ENCODE data around the gene CWF19L2.
A peak's percentile ranks its signal among the peaks of the same experiment; 100 is the strongest.

Gene CWF19L2

DNA sequence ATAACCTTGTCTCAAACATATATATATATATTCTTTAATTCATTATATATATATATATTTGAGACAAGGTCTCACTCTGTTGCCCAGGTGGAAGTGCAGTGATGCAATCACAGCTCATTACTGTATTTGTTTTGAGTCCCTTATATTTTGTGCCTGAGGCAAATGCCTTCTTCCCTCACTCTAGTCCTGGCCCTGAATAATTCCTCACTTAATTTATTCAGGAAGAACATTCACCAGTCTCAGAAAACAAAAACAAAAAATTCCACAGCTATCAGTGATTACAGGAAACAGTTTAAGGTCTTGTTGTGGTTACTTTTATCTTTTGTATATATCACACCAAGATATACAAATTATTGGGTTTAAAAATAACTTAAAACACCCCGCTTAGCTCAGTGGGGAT is 155.7 kb downstream of the CWF19L2 start:
- no peak overlapping the region for H2AK5ac ChIP-seq (ENCODE audit: low read length)
- no CpG with 5 or more reads among the region's 1 CpG for WGBS (ENCODE audit: extremely low coverage, insufficient coverage, insufficient read length)
- no peak overlapping the region for H2BK12ac ChIP-seq (ENCODE audit: low read length)
- H3K9ac ChIP-seq (ENCODE audit: low read length) = no peak overlapping the region
- no peak overlapping the region for H3K4me3 ChIP-seq (ENCODE audit: low read depth, low read length)
- no peak overlapping the region for H3K14ac ChIP-seq (ENCODE audit: low read length)
- H2BK5ac ChIP-seq (ENCODE audit: low read depth, low read length, poor library complexity) = no peak overlapping the region
- DNase-seq = peak; percentile 11 to 46
- H3K79me1 ChIP-seq (ENCODE audit: low read length) = no peaks in the 10 kb centered on the region
- H4K8ac ChIP-seq (ENCODE audit: low read depth, low read length) = no peak overlapping the region
- H3K4ac ChIP-seq (ENCODE audit: low read depth, low read length) = no peak overlapping the region
- H3K4me1 ChIP-seq (ENCODE audit: control insufficient read depth in 1 of 2, insufficient read depth in 2 of 2, low read length in 2 of 2) = no peaks in the 10 kb centered on the region
- no peaks in the 10 kb centered on the region for H3K79me2 ChIP-seq (ENCODE audit: control insufficient read depth, insufficient read depth, low read length, poor library complexity)
- no peaks in the 10 kb centered on the region for H3K9me3 ChIP-seq (ENCODE audit: insufficient read depth, low read depth, low read length)
- no peak overlapping the region for H2AFZ ChIP-seq (ENCODE audit: insufficient read depth, low read length, poor library complexity)
- no peak overlapping the region for H3K27ac ChIP-seq (ENCODE audit: low read depth, low read length)
- peaks cover 0 to 3% of the 10 kb centered on the region in 2 experiments for H3K36me3 ChIP-seq (ENCODE audit: control insufficient read depth in 1 of 2, insufficient read depth in 2 of 2, low read length in 2 of 2)
- no peak overlapping the region for H4K91ac ChIP-seq (ENCODE audit: low read depth, low read length)
- no peak overlapping the region for H3K4me2 ChIP-seq (ENCODE audit: low read length)
- no peak overlapping the region for H3K18ac ChIP-seq (ENCODE audit: low read length)
- H3K23ac ChIP-seq (ENCODE audit: low read length) = no peak overlapping the region
- H2BK120ac ChIP-seq (ENCODE audit: insufficient read depth, low read length, poor library complexity) = no peak overlapping the region
- no peak overlapping the region for H4K12ac ChIP-seq (ENCODE audit: low read depth, low read length)
- H3K27me3 ChIP-seq (ENCODE audit: insufficient read depth, low read length) = no peaks in the 10 kb centered on the region

DNA sequence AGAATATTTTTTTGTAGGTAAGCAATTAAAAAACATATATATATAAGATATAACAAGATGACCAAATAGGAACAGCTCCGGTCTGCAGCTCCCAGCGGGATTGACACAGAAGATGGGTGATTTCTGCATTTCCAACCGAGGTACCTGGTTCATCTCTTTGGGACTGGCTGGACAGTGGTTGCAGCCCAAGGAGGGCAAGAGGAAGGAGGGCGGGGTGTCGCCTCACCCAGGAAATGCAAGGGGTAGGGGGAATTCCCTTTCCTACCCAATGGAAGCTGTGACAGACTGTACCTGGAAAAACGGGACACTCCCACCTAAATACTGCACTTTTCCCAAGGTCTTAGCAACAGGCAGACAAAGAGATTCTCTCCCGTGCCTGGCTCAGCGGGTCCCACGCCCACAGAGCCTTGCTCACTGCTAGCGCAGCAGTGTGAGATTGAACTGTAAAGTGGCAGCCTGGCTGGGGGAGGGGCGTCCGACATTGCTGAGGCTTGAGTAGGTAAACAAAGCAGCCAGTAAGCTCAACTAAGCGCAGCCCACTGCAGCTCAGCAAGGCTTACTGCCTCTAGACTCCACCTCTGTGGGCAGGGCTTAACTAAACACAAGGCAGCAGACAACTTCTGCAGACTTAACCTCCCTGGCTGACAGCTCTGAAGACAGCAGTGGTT is 163.8 kb downstream of the CWF19L2 start:
- Histone ChIP-seq H2BK5ac (ENCODE audit: low read depth, low read length, poor library complexity) (no peak overlapping the region), H3K4ac (ENCODE audit: low read depth, low read length) (no peak overlapping the region), H3K18ac (ENCODE audit: low read length) (no peak overlapping the region), H3K14ac (ENCODE audit: low read length) (no peak overlapping the region), H3K79me1 (ENCODE audit: low read length) (no peaks in the 10 kb centered on the region), H3K23ac (ENCODE audit: low read length) (no peak overlapping the region), H2AK5ac (ENCODE audit: low read length) (no peak overlapping the region), H3K9ac (ENCODE audit: low read length) (no peak overlapping the region), H3K36me3 (ENCODE audit: control insufficient read depth in 1 of 2, insufficient read depth in 2 of 2, low read length in 2 of 2) (peaks cover 0 to 7% of the 10 kb centered on the region in 2 experiments), H4K91ac (ENCODE audit: low read depth, low read length) (no peak overlapping the region), H3K9me3 (ENCODE audit: insufficient read depth, low read depth, low read length) (peaks cover 3% of the 10 kb centered on the region), H3K27me3 (ENCODE audit: insufficient read depth, low read length) (no peaks in the 10 kb centered on the region), H4K12ac (ENCODE audit: low read depth, low read length) (no peak overlapping the region), H3K27ac (ENCODE audit: low read depth, low read length) (no peak overlapping the region), H4K8ac (ENCODE audit: low read depth, low read length) (no peak overlapping the region), H2BK120ac (ENCODE audit: insufficient read depth, low read length, poor library complexity) (no peak overlapping the region), H3K79me2 (ENCODE audit: control insufficient read depth, insufficient read depth, low read length, poor library complexity) (no peaks in the 10 kb centered on the region), H3K4me2 (ENCODE audit: low read length) (no peak overlapping the region), H2AFZ (ENCODE audit: insufficient read depth, low read length, poor library complexity) (no peak overlapping the region), H3K4me3 (ENCODE audit: low read depth, low read length) (no peak overlapping the region), H3K4me1 (ENCODE audit: control insufficient read depth in 1 of 2, insufficient read depth in 2 of 2, low read length in 2 of 2) (no peaks in the 10 kb centered on the region), H2BK12ac (ENCODE audit: low read length) (no peak overlapping the region)
- WGBS (ENCODE audit: extremely low coverage, insufficient coverage, insufficient read length) = no CpG with 5 or more reads among the region's 13 CpGs
- no peak for DNase-seq

DNA sequence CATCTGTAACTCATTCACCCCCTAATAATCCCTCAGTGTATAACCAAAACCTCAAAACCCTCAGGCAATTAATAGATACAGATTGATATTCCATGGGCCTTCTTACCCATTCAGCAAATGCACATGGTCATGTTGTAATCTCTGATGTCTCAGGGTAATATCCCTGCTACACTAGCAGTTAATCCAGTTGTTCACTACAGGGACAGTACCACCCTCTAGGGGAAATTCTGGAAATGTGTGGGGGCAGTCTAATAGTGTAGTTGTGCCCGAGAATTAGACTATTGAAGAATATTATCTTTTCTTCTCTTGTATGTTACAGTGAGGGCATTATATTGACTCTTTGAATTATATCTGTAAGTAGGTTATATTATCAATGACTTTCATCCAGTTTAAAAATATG is 175.4 kb downstream of the CWF19L2 start:
- Histone ChIP-seq H3K14ac (ENCODE audit: low read length) (no peak overlapping the region), H2BK5ac (ENCODE audit: low read depth, low read length, poor library complexity) (no peak overlapping the region), H2AK5ac (ENCODE audit: low read length) (no peak overlapping the region), H3K4me3 (ENCODE audit: low read depth, low read length) (no peak overlapping the region), H3K18ac (ENCODE audit: low read length) (no peak overlapping the region), H4K8ac (ENCODE audit: low read depth, low read length) (no peak overlapping the region), H3K79me2 (ENCODE audit: control insufficient read depth, insufficient read depth, low read length, poor library complexity) (no peaks in the 10 kb centered on the region), H3K27ac (ENCODE audit: low read depth, low read length) (no peak overlapping the region), H3K36me3 (ENCODE audit: control insufficient read depth in 1 of 2, insufficient read depth in 2 of 2, low read length in 2 of 2) (no peaks in the 10 kb centered on the region), H3K79me1 (ENCODE audit: low read length) (no peaks in the 10 kb centered on the region), H3K23ac (ENCODE audit: low read length) (no peak overlapping the region), H4K12ac (ENCODE audit: low read depth, low read length) (no peak overlapping the region), H4K91ac (ENCODE audit: low read depth, low read length) (no peak overlapping the region), H3K4ac (ENCODE audit: low read depth, low read length) (no peak overlapping the region), H2BK120ac (ENCODE audit: insufficient read depth, low read length, poor library complexity) (no peak overlapping the region), H3K4me1 (ENCODE audit: control insufficient read depth in 1 of 2, insufficient read depth in 2 of 2, low read length in 2 of 2) (no peaks in the 10 kb centered on the region), H2AFZ (ENCODE audit: insufficient read depth, low read length, poor library complexity) (no peak overlapping the region), H3K9ac (ENCODE audit: low read length) (no peak overlapping the region), H3K27me3 (ENCODE audit: insufficient read depth, low read length) (no peaks in the 10 kb centered on the region), H2BK12ac (ENCODE audit: low read length) (no peak overlapping the region), H3K4me2 (ENCODE audit: low read length) (no peak overlapping the region), H3K9me3 (ENCODE audit: insufficient read depth, low read depth, low read length) (no peaks in the 10 kb centered on the region)
- DNase-seq = no peak
- no CpG with 5 or more reads among the region's 1 CpG for WGBS (ENCODE audit: extremely low coverage, insufficient coverage, insufficient read length)

Data from trophoblast cell (in vitro differentiated cells and primary cell).